GM18951 (cell line): ENCODE results near the gene KRTAP12-1.
"Not testable (repeated sequence)": the region's sequence is repeated elsewhere in the genome, so short reads cannot be mapped to it uniquely, and the experiment has no call there.

Experiments
- POLR2A ChIP-seq: IDR thresholded peaks from 4 replicates; pipeline ENCODE4 v1.6.1; 2011; ENCODE audit warnings: mild to moderate bottlenecking; ENCODE audit not compliant: insufficient read length, insufficient read depth; ENCODE audit errors: extremely low read depth
- in situ Hi-C: fragments of 300-500 bp; cut with MboI; formaldehyde crosslinking; loops from one replicate; pipeline ENCODE4 v1.12.0; 2022; ENCODE audit warnings: low sequenced_read_pairs, mixed read lengths, inconsistent platforms; ENCODE audit not compliant: unreplicated experiment

The KRTAP12-1 gene

GRCh38 chr21:44684483-44684882 is 2.5 kb upstream of the KRTAP12-1 start:
- no peak for TF ChIP-seq POLR2A
- in situ Hi-C loops = no loop called here

GRCh38 chr21:44684077-44684476 is 2.1 kb upstream of the KRTAP12-1 start:
- in situ Hi-C loops = no loop called here
- TF ChIP-seq POLR2A = no peak

GRCh38 chr21:44682580-44683151 is 703 bp upstream of the KRTAP12-1 start:
- no peak for TF ChIP-seq POLR2A
- in situ Hi-C loops = no loop called here

- no peak for TF ChIP-seq POLR2A
- in situ Hi-C loops = no loop called here
These were observed 811 bp downstream of the KRTAP12-1 start for GRCh38 chr21:44681152-44681551.

GRCh38 chr21:44677881-44678280 is 4.1 kb downstream of the KRTAP12-1 start:
- in situ Hi-C loops = no loop called here
- TF ChIP-seq POLR2A = no peak

- in situ Hi-C loops = no loop called here
- TF ChIP-seq POLR2A = no peak
These were observed 10.1 kb downstream of the KRTAP12-1 start for GRCh38 chr21:44671911-44672310.

- in situ Hi-C loops = no loop called here
- TF ChIP-seq POLR2A = no peak
These were observed 11.1 kb downstream of the KRTAP12-1 start for GRCh38 chr21:44670642-44671432.

GRCh38 chr21:44667612-44668011 is 14.4 kb downstream of the KRTAP12-1 start:
- in situ Hi-C loops = no loop called here
- no peak for TF ChIP-seq POLR2A

- TF ChIP-seq POLR2A = no peak
- in situ Hi-C loops = no loop called here
These were observed 15.3 kb downstream of the KRTAP12-1 start, which contains the start of gene KRTAP12-2 for GRCh38 chr21:44666401-44667320. Gene KRTAP12-2 (minus strand): TSS chr21:44666927. CDS start chr21:44666886, 41 bp downstream.

- in situ Hi-C loops = no loop called here
- TF ChIP-seq POLR2A = no peak
These were observed 17.3 kb downstream of the KRTAP12-1 start for GRCh38 chr21:44664691-44665090.

GRCh38 chr21:44661567-44661966 is 20.4 kb downstream of the KRTAP12-1 start:
- in situ Hi-C loops = not testable (repeated sequence)

- TF ChIP-seq POLR2A = no peak
- in situ Hi-C loops = no loop called here
These were observed 22.9 kb downstream of the KRTAP12-1 start for GRCh38 chr21:44658913-44659595.

- in situ Hi-C loops = no loop called here
These were observed 23.4 kb downstream of the KRTAP12-1 start for GRCh38 chr21:44658541-44658910.

More at GRCh38 chr21:44658541-44658910, 23.4 kb downstream of the KRTAP12-1 start:
- TF ChIP-seq POLR2A = no peak
